Thoracic aorta (tissue), 2 donors: ENCODE results near the gene NT5E. TPM values are rescaled to one million over a fixed set of nuclear protein-coding genes. Genes with fewer than 3 reads are reported as not detected.

Source experiments
- ATAC-seq: fragments of 150-250 bp; one replicate; pipeline ENCODE4 v1.8.0; 2017; ENCODE audit warnings: low read depth; ENCODE audit not compliant: insufficient number of reproducible peaks, low FRiP score
- DNase-seq: peaks from one replicate; pipeline ENCODE4 v3.0.0-alpha.2; 2020; ENCODE audit warnings: low spot score
- H3K27ac ChIP-seq, 2 donors: fragments of 200-600 bp; sonication (generic); 1 replicate in 1 of 2; 2 replicates in 1 of 2; pipeline ENCODE4 v1.5.1; 2016; ENCODE audit warnings: mild to moderate bottlenecking in 2 of 2, moderate library complexity in 2 of 2
- H3K27me3 ChIP-seq: fragments of 200-600 bp; sonication (generic); replicated peaks from 2 replicates; pipeline ENCODE4 v1.6.0; 2016; ENCODE audit warnings: mild to moderate bottlenecking; ENCODE audit not compliant: insufficient read depth
- H3K36me3 ChIP-seq: fragments of 200-600 bp; sonication (generic); one replicate; pipeline ENCODE4 v1.5.1; 2016
- H3K4me1 ChIP-seq, 2 donors: fragments of 200-600 bp; sonication (generic); 1 replicate in 1 of 2; 2 replicates in 1 of 2; pipeline versions ENCODE4 v1.5.1 to v1.6.0; 2016; ENCODE audit warnings: low read depth in 2 of 2, mild to moderate bottlenecking in 1 of 2; ENCODE audit not compliant: control insufficient read depth in 1 of 2
- H3K4me3 ChIP-seq: fragments of 200-600 bp; sonication (generic); 2 replicates; pipeline ENCODE4 v1.5.1; 2016; ENCODE audit warnings: mild to moderate bottlenecking
- H3K9me3 ChIP-seq: fragments of 200-600 bp; sonication (generic); 2 replicates; pipeline ENCODE4 v1.5.1; 2016
- CTCF ChIP-seq: fragments of 200-600 bp; sonication (generic); IDR thresholded peaks from one replicate; pipeline ENCODE4 v1.5.1; 2019; ENCODE audit warnings: antibody characterized with exemption
- total RNA-seq, 2 donors: library from RNA; depleted of rRNA; stranded (reverse); fragments of >200 nt; gene quantifications; one replicate each; pipeline versions ENCODE4 v1.1.0 to v1.2.3, GENCODE V29; 2016

Gene NT5E
- total RNA-seq, 2 donors from 2014 or later = 47.4 to 57.4 TPM

- TF ChIP-seq CTCF = peak; percentile 61
- Histone ChIP-seq H3K27ac (peak overlapping the region in 1 of 2 donors; percentile 48), H3K27me3 (no peaks in the 10 kb centered on the region), H3K4me3 (no peak overlapping the region), H3K4me1 (peaks cover 15 to 21% of the 10 kb centered on the region in 2 donors), H3K36me3 (peaks cover 9% of the 10 kb centered on the region), H3K9me3 (no peaks in the 10 kb centered on the region)
- ATAC-seq = no peak
- no peak for DNase-seq
These were observed 87.2 kb downstream of the NT5E start for GRCh38 chr6:85537055-85537494.

GRCh38 chr6:85544776-85545175 lies 94.9 kb downstream of the NT5E start:
- H3K9me3 ChIP-seq = no peaks in the 10 kb centered on the region
- no peaks in the 10 kb centered on the region for H3K4me1 ChIP-seq
- no peaks in the 10 kb centered on the region for H3K36me3 ChIP-seq
- TF ChIP-seq CTCF = no peak
- no peak overlapping the region for H3K27ac ChIP-seq
- ATAC-seq = no peak
- no peak overlapping the region for H3K4me3 ChIP-seq
- DNase-seq = no peak
- no peaks in the 10 kb centered on the region for H3K27me3 ChIP-seq

Other genes with a start within 250 kb of the NT5E start
- gene SNX14, start 143.8 kb downstream of the NT5E start, total RNA-seq = 100 to 1,000 TPM in 1 of 2 donors, 10 to 100 TPM in 1; 66.5 to 131 TPM
- gene SYNCRIP, start 192.8 kb downstream of the NT5E start, total RNA-seq = 10 to 100 TPM; 47.7 to 94.2 TPM